GM12801 (cell line): ENCODE data around the gene SETSIP.

Source experiments
- TF ChIP-seq, protein P1 (sequence below): IDR thresholded peaks from one replicate; pipeline ENCODE4 v1.5.1; 2011; ENCODE audit warnings: control low read depth; ENCODE audit not compliant: insufficient read length; ENCODE audit errors: extremely low read depth

Gene SETSIP

DNA sequence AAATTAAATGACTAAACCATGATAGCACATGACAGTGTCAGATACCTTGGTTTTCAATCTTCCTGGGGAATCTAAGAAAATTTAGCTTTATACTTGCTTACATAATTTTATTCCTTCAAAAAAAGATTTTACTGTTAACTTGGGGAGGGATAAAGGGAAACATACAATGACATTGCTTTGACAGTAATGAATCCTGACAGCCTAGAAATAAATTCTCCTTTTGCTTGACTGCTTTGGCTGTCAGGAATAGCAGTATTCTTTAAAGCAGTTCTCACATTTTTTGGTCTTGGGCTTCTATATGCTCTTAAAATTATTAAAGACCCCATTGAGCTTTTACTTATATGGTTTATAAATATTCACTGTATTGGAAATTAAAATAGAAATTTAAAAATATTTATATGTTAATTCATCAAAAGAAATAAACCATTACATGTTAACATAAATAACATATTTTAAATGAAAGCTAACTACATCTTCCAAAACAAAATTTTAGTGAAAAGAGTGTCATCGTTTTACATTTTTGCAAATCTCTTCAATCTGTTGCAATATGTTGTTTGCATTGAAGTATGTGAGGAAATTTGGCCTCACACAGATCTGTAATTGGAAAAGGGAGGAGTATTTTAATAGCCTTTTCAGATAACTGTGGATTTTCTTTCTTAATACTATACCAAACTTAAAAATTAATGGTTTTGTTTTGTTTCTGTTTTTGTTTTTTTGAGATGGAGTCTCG, 29.3 kb downstream of the SETSIP start:
- TF ChIP-seq, protein P1, sequence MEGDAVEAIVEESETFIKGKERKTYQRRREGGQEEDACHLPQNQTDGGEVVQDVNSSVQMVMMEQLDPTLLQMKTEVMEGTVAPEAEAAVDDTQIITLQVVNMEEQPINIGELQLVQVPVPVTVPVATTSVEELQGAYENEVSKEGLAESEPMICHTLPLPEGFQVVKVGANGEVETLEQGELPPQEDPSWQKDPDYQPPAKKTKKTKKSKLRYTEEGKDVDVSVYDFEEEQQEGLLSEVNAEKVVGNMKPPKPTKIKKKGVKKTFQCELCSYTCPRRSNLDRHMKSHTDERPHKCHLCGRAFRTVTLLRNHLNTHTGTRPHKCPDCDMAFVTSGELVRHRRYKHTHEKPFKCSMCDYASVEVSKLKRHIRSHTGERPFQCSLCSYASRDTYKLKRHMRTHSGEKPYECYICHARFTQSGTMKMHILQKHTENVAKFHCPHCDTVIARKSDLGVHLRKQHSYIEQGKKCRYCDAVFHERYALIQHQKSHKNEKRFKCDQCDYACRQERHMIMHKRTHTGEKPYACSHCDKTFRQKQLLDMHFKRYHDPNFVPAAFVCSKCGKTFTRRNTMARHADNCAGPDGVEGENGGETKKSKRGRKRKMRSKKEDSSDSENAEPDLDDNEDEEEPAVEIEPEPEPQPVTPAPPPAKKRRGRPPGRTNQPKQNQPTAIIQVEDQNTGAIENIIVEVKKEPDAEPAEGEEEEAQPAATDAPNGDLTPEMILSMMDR: no peak

GRCh38 chr1:92043621-92044020, 31.6 kb downstream of the SETSIP start:
- TF ChIP-seq, protein P1: no peak

DNA sequence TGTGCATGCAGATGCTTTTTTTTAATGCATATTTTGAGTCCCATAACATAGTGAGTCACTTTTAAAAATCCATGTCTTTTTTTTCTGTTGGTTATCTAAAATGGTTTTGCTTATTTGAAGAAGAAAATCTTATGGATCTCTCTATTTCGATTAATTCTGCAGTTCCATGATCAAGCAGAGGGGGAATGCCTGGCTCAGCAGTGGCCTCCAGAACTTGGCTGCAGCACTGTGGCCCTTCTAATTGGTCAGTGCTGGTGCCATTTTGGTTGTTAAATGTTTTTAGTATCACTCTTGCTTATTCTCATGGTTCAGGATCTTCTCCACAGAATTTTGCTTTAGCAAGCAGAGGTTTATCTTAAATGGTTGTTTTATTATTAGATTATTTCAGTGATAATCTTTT, 34.2 kb downstream of the SETSIP start:
- TF ChIP-seq, protein P1: no peak

GRCh38 chr1:92038695-92039346, 36.4 kb downstream of the SETSIP start:
- TF ChIP-seq, protein P1: no peak

DNA sequence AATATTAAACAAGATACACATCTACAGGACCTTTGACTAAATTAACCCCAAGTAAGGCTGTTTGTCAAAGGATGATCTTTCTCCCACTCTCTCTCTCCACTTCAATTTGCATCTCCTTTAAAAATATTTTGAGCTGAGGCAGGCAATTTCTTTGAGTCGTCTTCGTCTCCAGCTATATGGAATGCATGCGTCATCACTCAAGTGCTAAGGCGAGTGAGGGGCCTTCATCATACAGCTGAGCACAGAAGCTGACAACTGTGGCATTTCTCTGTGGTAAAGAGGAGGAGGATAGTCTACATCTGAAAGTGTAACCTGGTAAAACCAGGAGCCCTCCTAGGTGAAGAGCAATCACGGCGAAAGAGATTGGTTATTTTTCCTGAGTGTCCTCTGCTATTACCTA, 37.8 kb downstream of the SETSIP start:
- TF ChIP-seq, protein P1: no peak

- TF ChIP-seq, protein P1: no peak
Measured at GRCh38 chr1:92031281-92032110, 43.7 kb downstream of the SETSIP start.

GRCh38 chr1:92030656-92031107, 44.5 kb downstream of the SETSIP start:
- TF ChIP-seq, protein P1: no peak
